Mucosa of descending colon (tissue), 3 donors: Measurements from ENCODE around the gene HMOX2. TPM values are rescaled to one million over a fixed set of nuclear protein-coding genes. Genes with fewer than 3 reads are reported as not detected.

Experiments used
- ATAC-seq: fragments of 200-7000 bp; cut with Tn5 transposase; one replicate; pipeline ENCODE4 v1.9.1; 2020; ENCODE audit warnings: mild to moderate bottlenecking, moderate library complexity
- DNase-seq, 3 donors: peaks; one replicate each; pipeline ENCODE4 v3.0.0-alpha.2; 2020
- H3K36me3 ChIP-seq: fragments of 200-600 bp; one replicate; pipeline ENCODE4 v1.8.0; 2021; ENCODE audit warnings: low read depth, mild to moderate bottlenecking
- H3K4me1 ChIP-seq: fragments of 200-600 bp; one replicate; pipeline ENCODE4 v1.8.0; 2021; ENCODE audit warnings: low read depth, mild to moderate bottlenecking
- H3K4me3 ChIP-seq: fragments of 200-600 bp; one replicate; pipeline ENCODE4 v1.8.0; 2021; ENCODE audit warnings: mild to moderate bottlenecking
- H3K9me3 ChIP-seq: fragments of 200-600 bp; one replicate; pipeline ENCODE4 v1.8.0; 2021; ENCODE audit warnings: mild to moderate bottlenecking
- CTCF ChIP-seq: fragments of 200-600 bp; IDR thresholded peaks from one replicate; pipeline ENCODE4 v1.8.0; 2022; ENCODE audit warnings: antibody characterized with exemption, mild to moderate bottlenecking
- intact Hi-C, 2 donors: fragments of 100-400 bp; cut with DNase I in 1 of 2; cut with micrococcal nuclease in 1 of 2; formaldehyde crosslinking; loops; one replicate each; pipeline versions ENCODE4 v1.11.0 to v1.11.1; 2022; cut with DNase I, micrococcal nuclease
- total RNA-seq, 3 donors: library from RNA; stranded (reverse); fragmentation: NEBNext Ultra II Directional in 2 of 3; extraction: Animal tissue kit (Norgen Biotek cat#: 25700) in 2 of 3; gene quantifications; one replicate each; pipeline versions ENCODE4 v1.2.1 to v1.2.4, GENCODE V29; 2021 to 2023
- donor health status: DM: no; HTN: no; CAD: no; lungs with moderate emphysema.
- donor health status: DM: no; HTN: no; CAD: no.
- donor health status: DM: no; HTN: yes; CAD: no.

Gene HMOX2
- total RNA-seq, 3 donors from 2014 or later = 36.0 to 52.7 (median 49.3) TPM

- peaks cover 2% of the 10 kb centered on the region for H3K4me1 ChIP-seq
- no peak overlapping the region for H3K4me3 ChIP-seq
- peaks cover 9% of the 10 kb centered on the region for H3K36me3 ChIP-seq
- intact Hi-C loops = loop anchor here in 1 of 2 donors (5.0 kb wide), 1 partner anchor 42 kb away; no protein-coding TSS in a partner anchor
- no peaks in the 10 kb centered on the region for H3K9me3 ChIP-seq
- DNase-seq (peak in 2 of 3 donors; percentile 48 to 86), ATAC-seq (peak; percentile 76)
- TF ChIP-seq CTCF = no peak
These were observed 29.4 kb downstream of the HMOX2 start for GRCh38 chr16:4505356-4506147.

GRCh38 chr16:4506450-4506849 is 30.3 kb downstream of the HMOX2 start:
- Histone ChIP-seq H3K4me1 (peaks cover under 1% of the 10 kb centered on the region), H3K36me3 (peaks cover 9% of the 10 kb centered on the region), H3K4me3 (no peak overlapping the region), H3K9me3 (no peaks in the 10 kb centered on the region)
- intact Hi-C loops = loop anchor here in 1 of 2 donors (5.0 kb wide), 1 partner anchor 41 kb away; no protein-coding TSS in a partner anchor
- ATAC-seq = peak; percentile 74
- DNase-seq = peak in 1 of 3 donors; percentile 79
- peak; percentile 47 for TF ChIP-seq CTCF

- no peak for TF ChIP-seq CTCF
- Histone ChIP-seq H3K36me3 (peaks cover 9% of the 10 kb centered on the region), H3K4me3 (no peak overlapping the region), H3K9me3 (no peaks in the 10 kb centered on the region), H3K4me1 (peaks cover 4% of the 10 kb centered on the region)
- intact Hi-C loops = loop anchor here in 1 of 2 donors (5.0 kb wide), 1 partner anchor 40 kb away; no protein-coding TSS in a partner anchor
- DNase-seq (no peak), ATAC-seq (no peak)
These were observed 31.6 kb downstream of the HMOX2 start for GRCh38 chr16:4507588-4508345.

- TF ChIP-seq CTCF = no peak
- DNase-seq (no peak), ATAC-seq (no peak)
- peaks cover 9% of the 10 kb centered on the region for H3K36me3 ChIP-seq
- H3K9me3 ChIP-seq = no peaks in the 10 kb centered on the region
- peaks cover 5% of the 10 kb centered on the region for H3K4me1 ChIP-seq
- H3K4me3 ChIP-seq = no peak overlapping the region
- intact Hi-C loops = loop anchor here in 1 of 2 donors (5.0 kb wide), 1 partner anchor 38 kb away; no protein-coding TSS in a partner anchor
These were observed 32.6 kb downstream of the HMOX2 start for GRCh38 chr16:4508806-4509205.

GRCh38 chr16:4509420-4509819 is 33.2 kb downstream of the HMOX2 start:
- intact Hi-C loops = loop anchor here in 1 of 2 donors (5.0 kb wide), 1 partner anchor 38 kb away; no protein-coding TSS in a partner anchor
- ATAC-seq (no peak), DNase-seq (no peak)
- no peak for TF ChIP-seq CTCF
- Histone ChIP-seq H3K4me3 (no peak overlapping the region), H3K36me3 (peaks cover 9% of the 10 kb centered on the region), H3K4me1 (peaks cover 7% of the 10 kb centered on the region), H3K9me3 (no peaks in the 10 kb centered on the region)
